Rectal smooth muscle tissue (tissue), 1 donor: Measurements from ENCODE around the gene BBS1.
A peak's percentile ranks its signal among the peaks of the same experiment; 100 is the strongest.
"Not testable (repeated sequence)": the region's sequence is repeated elsewhere in the genome, so short reads cannot be mapped to it uniquely, and the experiment has no call there.

ENCODE experiments used
- H3K27ac ChIP-seq: one replicate; pipeline ENCODE4 v1.7.0; 2013; ENCODE audit warnings: low read depth, low read length, inconsistent platforms
- H3K27me3 ChIP-seq: one replicate; pipeline ENCODE4 v1.7.0; 2013; ENCODE audit warnings: low read length; ENCODE audit not compliant: control insufficient read depth, insufficient read depth
- H3K36me3 ChIP-seq: one replicate; pipeline ENCODE4 v1.7.0; 2013; ENCODE audit warnings: low read length; ENCODE audit not compliant: control insufficient read depth, insufficient read depth
- H3K4me1 ChIP-seq: one replicate; pipeline ENCODE4 v1.7.0; 2013; ENCODE audit warnings: low read length; ENCODE audit not compliant: control insufficient read depth, insufficient read depth
- H3K4me3 ChIP-seq: one replicate; pipeline ENCODE4 v1.7.0; 2013; ENCODE audit warnings: low read length
- H3K9ac ChIP-seq: one replicate; pipeline ENCODE4 v1.7.0; 2013; ENCODE audit warnings: low read length

Gene BBS1

GRCh38 chr11:66510271-66510989 lies at the start of gene BBS1:
Gene BBS1, plus strand, starts transcription at chr11:66510635. Its CDS starts 25 bp downstream, at chr11:66510660.
- Histone ChIP-seq H3K4me1 (peaks cover 9% of the 10 kb centered on the region), H3K4me3 (peak within 1 kb of the TSS; percentile 99), H3K27ac (peak within 1 kb of the TSS; percentile 70), H3K36me3 (peaks cover 3% of the 10 kb centered on the region), H3K9ac (peak within 1 kb of the TSS; percentile 20), H3K27me3 (no peaks in the 10 kb centered on the region)

GRCh38 chr11:66462010-66462409 lies 48.4 kb upstream of the BBS1 start:
- no peaks in the 10 kb centered on the region for H3K4me1 ChIP-seq
- H3K27ac ChIP-seq = no peak overlapping the region
- no peaks in the 10 kb centered on the region for H3K36me3 ChIP-seq
- no peak overlapping the region for H3K9ac ChIP-seq
- no peaks in the 10 kb centered on the region for H3K27me3 ChIP-seq
- no peak overlapping the region for H3K4me3 ChIP-seq

DNA sequence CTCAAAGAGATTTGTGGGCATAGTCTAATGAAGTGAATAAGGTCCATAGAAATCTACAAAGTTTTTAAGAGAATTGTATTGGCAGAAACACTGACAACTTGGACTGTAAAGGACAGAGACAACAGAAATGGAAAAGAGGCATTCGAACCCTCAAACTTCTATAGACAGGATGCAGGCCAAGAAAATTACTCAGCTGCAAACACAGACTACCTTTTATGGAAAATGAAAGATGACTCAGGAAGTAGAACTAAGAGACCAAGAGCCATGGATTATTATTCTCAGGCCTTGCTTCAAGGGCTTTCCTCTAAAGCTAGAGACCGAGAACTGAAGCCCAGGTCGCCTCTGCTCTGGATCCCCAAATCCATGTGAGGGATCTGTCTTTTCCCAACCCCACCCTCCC lies 47.5 kb upstream of the BBS1 start:
- H3K27me3 ChIP-seq = no peaks in the 10 kb centered on the region
- H3K4me3 ChIP-seq = no peak overlapping the region
- peaks cover 5% of the 10 kb centered on the region for H3K4me1 ChIP-seq
- no peaks in the 10 kb centered on the region for H3K36me3 ChIP-seq
- H3K27ac ChIP-seq = no peak overlapping the region
- no peak overlapping the region for H3K9ac ChIP-seq

GRCh38 chr11:66464116-66464515 lies 46.3 kb upstream of the BBS1 start:
- H3K9ac ChIP-seq, H3K36me3 ChIP-seq, H3K4me3 ChIP-seq, H3K27me3 ChIP-seq, H3K4me1 ChIP-seq, H3K27ac ChIP-seq: not testable (repeated sequence)

GRCh38 chr11:66464916-66465315 lies 45.5 kb upstream of the BBS1 start:
- Histone ChIP-seq H3K27ac (no peak overlapping the region), H3K4me1 (peaks cover 6% of the 10 kb centered on the region), H3K4me3 (no peak overlapping the region), H3K9ac (no peak overlapping the region), H3K36me3 (no peaks in the 10 kb centered on the region), H3K27me3 (no peaks in the 10 kb centered on the region)

GRCh38 chr11:66465373-66466224 lies 44.8 kb upstream of the BBS1 start:
- Histone ChIP-seq H3K4me3 (peak overlapping the region; percentile 76), H3K27ac (no peak overlapping the region), H3K4me1 (peaks cover 6% of the 10 kb centered on the region), H3K36me3 (no peaks in the 10 kb centered on the region), H3K27me3 (no peaks in the 10 kb centered on the region), H3K9ac (no peak overlapping the region)

- peak within 1 kb of the TSS; percentile 32 for H3K9ac ChIP-seq
Measured at GRCh38 chr11:66466225-66467033, 44.0 kb upstream of the BBS1 start, which contains the start of gene PELI3. Gene PELI3, plus strand, starts transcription at chr11:66466905. Its CDS starts 1,224 bp downstream, at chr11:66468129.

DNA sequence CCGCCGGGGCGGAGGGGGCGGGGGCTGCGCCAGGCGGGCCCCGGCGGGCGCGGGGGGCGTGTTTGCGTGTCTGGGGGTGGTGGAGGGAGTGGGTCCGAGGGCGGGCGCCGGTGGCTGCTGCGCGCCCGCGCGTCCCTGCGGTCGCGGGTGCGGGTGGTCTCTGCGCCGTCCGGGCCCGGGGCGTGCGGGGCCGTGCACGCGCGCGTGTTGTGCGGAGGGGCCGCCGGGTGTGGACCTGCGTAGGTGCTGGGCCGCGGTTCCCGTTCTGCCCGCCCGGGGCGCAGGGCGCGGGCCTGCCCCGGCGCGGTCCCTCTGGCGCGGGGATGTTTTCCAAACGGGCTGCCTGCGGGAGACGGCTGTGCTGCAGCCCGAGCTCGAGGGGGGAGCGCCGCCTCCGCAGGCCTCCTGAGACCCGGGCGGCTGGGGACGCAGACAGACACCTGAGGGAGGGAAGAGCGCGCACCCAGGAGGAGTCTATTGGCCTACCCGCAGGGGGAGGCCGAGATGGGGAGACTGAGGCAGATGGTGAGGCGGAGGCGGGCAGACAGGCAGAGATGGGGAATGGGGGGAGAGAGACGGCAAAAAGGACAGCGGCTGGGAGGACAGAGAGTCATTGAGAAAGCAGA lies 43.3 kb upstream of the BBS1 start:
- H3K4me1 ChIP-seq = peaks cover 6% of the 10 kb centered on the region
- H3K36me3 ChIP-seq = peaks cover 1% of the 10 kb centered on the region
- peak overlapping the region; percentile 24 for H3K9ac ChIP-seq
- no peaks in the 10 kb centered on the region for H3K27me3 ChIP-seq
- H3K27ac ChIP-seq = peak overlapping the region; percentile 30
- peak overlapping the region; percentile 86 for H3K4me3 ChIP-seq

More at GRCh38 chr11:66466225-66467033, 44.0 kb upstream of the BBS1 start, which contains the start of gene PELI3:
- H3K4me1 ChIP-seq = peaks cover 6% of the 10 kb centered on the region
- peak within 1 kb of the TSS; percentile 80 for H3K27ac ChIP-seq
- no peaks in the 10 kb centered on the region for H3K27me3 ChIP-seq
- no peaks in the 10 kb centered on the region for H3K36me3 ChIP-seq
- H3K4me3 ChIP-seq = peak within 1 kb of the TSS; percentile 86

GRCh38 chr11:66467756-66468155 lies 42.7 kb upstream of the BBS1 start:
- H3K27ac ChIP-seq = no peak overlapping the region

GRCh38 chr11:66468691-66469090 lies 41.7 kb upstream of the BBS1 start:
- no peaks in the 10 kb centered on the region for H3K27me3 ChIP-seq
- H3K36me3 ChIP-seq = peaks cover 6% of the 10 kb centered on the region
- no peak overlapping the region for H3K9ac ChIP-seq
- no peak overlapping the region for H3K27ac ChIP-seq
- H3K4me1 ChIP-seq = peaks cover 6% of the 10 kb centered on the region
- no peak overlapping the region for H3K4me3 ChIP-seq

More at GRCh38 chr11:66467756-66468155, 42.7 kb upstream of the BBS1 start:
- H3K4me1 ChIP-seq = peaks cover 6% of the 10 kb centered on the region
- H3K9ac ChIP-seq = peak overlapping the region; percentile 24
- no peaks in the 10 kb centered on the region for H3K27me3 ChIP-seq
- peak overlapping the region; percentile 86 for H3K4me3 ChIP-seq
- H3K36me3 ChIP-seq = peaks cover 6% of the 10 kb centered on the region

- H3K36me3 ChIP-seq = peaks cover 6% of the 10 kb centered on the region
Measured at GRCh38 chr11:66469441-66469840, 41.0 kb upstream of the BBS1 start.

More at GRCh38 chr11:66469441-66469840, 41.0 kb upstream of the BBS1 start:
- peaks cover 6% of the 10 kb centered on the region for H3K4me1 ChIP-seq
- no peak overlapping the region for H3K27ac ChIP-seq
- no peak overlapping the region for H3K9ac ChIP-seq
- no peak overlapping the region for H3K4me3 ChIP-seq
- H3K27me3 ChIP-seq = no peaks in the 10 kb centered on the region
